Occipital lobe (tissue), 2 donors: ENCODE data around the gene MOXD1. TPM values are rescaled to one million over a fixed set of nuclear protein-coding genes. Genes with fewer than 3 reads are reported as not detected.

Experiments used
- DNase-seq: peaks from one replicate; lab custom pipeline; 2025; lab: John Stamatoyannopoulos, UW
- total RNA-seq: library from RNA; depleted of rRNA; stranded (reverse); fragments of >200 nt; gene quantifications from one replicate; pipeline ENCODE4 v1.2.3, GENCODE V29; 2014

Gene MOXD1
- total RNA-seq, 1 donor from 2014 or later, result 18.6 TPM

DNA sequence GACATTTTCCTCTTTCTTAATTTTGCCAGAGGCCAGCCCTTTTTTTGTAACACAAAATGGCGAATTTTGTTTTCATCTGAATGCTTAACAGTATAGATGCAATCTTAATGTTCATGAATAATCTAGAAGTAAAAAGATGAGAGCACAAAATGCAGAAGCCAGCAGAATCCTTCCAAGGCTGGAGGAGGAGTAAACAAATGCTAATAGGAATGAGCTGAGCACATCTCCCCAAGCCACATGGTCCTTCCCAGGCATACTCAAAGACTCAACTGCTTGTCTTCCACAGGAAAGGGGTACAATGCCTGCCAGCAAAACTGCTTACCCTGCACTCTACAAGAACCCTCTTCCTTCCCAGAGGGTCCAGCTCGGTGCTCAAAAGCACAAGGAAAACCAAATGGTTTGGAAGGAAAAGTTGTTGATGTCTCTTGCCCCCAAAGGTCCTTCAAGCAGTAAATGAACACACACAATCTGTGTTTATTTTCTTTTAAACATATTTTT, 155.1 kb downstream of the MOXD1 start:
- no peak for DNase-seq

Other genes with a start within 250 kb of the MOXD1 start
- gene STX7, start 111.6 kb upstream of the MOXD1 start, total RNA-seq, result 84.5 TPM
- 0.31 TPM for gene TAAR9, start 136.8 kb upstream of the MOXD1 start, total RNA-seq
- gene TAAR8, start 151.2 kb upstream of the MOXD1 start, total RNA-seq, result not detected
- gene TAAR6, start 168.8 kb upstream of the MOXD1 start, total RNA-seq, result not detected
- not detected for gene TAAR5, start 188.3 kb upstream of the MOXD1 start, total RNA-seq
- gene TAAR2, start 222.8 kb upstream of the MOXD1 start, total RNA-seq, result not detected